ENCODE results near the gene ATP1B3.
"Not testable (repeated sequence)": the region's sequence is repeated elsewhere in the genome, so short reads cannot be mapped to it uniquely, and the experiment has no call there.

Gene ATP1B3

GRCh38 chr3:141876381-141876890, at the start of gene ATP1B3:
Gene ATP1B3 (plus strand): TSS chr3:141876643. CDS start chr3:141876802, 159 bp downstream.
- DNase-seq, result peak; percentile 86

GRCh38 chr3:141828487-141828886, 48.0 kb upstream of the ATP1B3 start:
- no peak for DNase-seq

GRCh38 chr3:141828890-141829289, 47.6 kb upstream of the ATP1B3 start:
- no peak for DNase-seq

GRCh38 chr3:141830508-141830907, 45.9 kb upstream of the ATP1B3 start:
- no peak for DNase-seq

- no peak for DNase-seq
These were observed 42.2 kb upstream of the ATP1B3 start for GRCh38 chr3:141834292-141834691.

- DNase-seq, result no peak
These were observed 40.8 kb upstream of the ATP1B3 start for GRCh38 chr3:141835557-141836229.

GRCh38 chr3:141839389-141839788, 37.1 kb upstream of the ATP1B3 start:
- DNase-seq, result no peak

- DNase-seq, result no peak
These were observed 35.5 kb upstream of the ATP1B3 start for GRCh38 chr3:141840737-141841544.

- no peak for DNase-seq
These were observed 32.3 kb upstream of the ATP1B3 start for GRCh38 chr3:141844108-141844507.

- DNase-seq, result no peak
These were observed 31.6 kb upstream of the ATP1B3 start for GRCh38 chr3:141844812-141845211.

- DNase-seq, result no peak
These were observed 30.9 kb upstream of the ATP1B3 start for GRCh38 chr3:141845407-141846049.

GRCh38 chr3:141846050-141846433, 30.4 kb upstream of the ATP1B3 start:
- no peak for DNase-seq

GRCh38 chr3:141848159-141848748, 28.2 kb upstream of the ATP1B3 start:
- DNase-seq, result not testable (repeated sequence)

GRCh38 chr3:141849056-141849815, 27.2 kb upstream of the ATP1B3 start:
- DNase-seq, result no peak

GRCh38 chr3:141851411-141851810, 25.0 kb upstream of the ATP1B3 start:
- peak; percentile 44 for DNase-seq

- DNase-seq, result no peak
These were observed 23.3 kb upstream of the ATP1B3 start for GRCh38 chr3:141853081-141853601.

GRCh38 chr3:141853629-141854168, 22.7 kb upstream of the ATP1B3 start:
- no peak for DNase-seq

- DNase-seq, result no peak
These were observed 21.8 kb upstream of the ATP1B3 start for GRCh38 chr3:141854599-141854998.

- no peak for DNase-seq
These were observed 18.1 kb upstream of the ATP1B3 start for GRCh38 chr3:141858312-141858711.

- no peak for DNase-seq
These were observed 16.8 kb upstream of the ATP1B3 start for GRCh38 chr3:141859651-141860050.

GRCh38 chr3:141860086-141860669, 16.3 kb upstream of the ATP1B3 start:
- no peak for DNase-seq
